ENCODE data around the gene NLK.
A peak's percentile ranks its signal among the peaks of the same experiment; 100 is the strongest.
"Not testable (repeated sequence)": the region's sequence is repeated elsewhere in the genome, so short reads cannot be mapped to it uniquely, and the experiment has no call there.

NLK gene

GRCh38 chr17:28238547-28239270 lies 196.2 kb downstream of the NLK start:
- DNase-seq (ENCODE audit: low spot score); POLR2A ChIA-PET (ENCODE audit: low non-redundant PET); H3K27ac ChIP-seq: not testable (repeated sequence)
- CTCF ChIA-PET = interaction anchor here (2.4 kb wide), 1 partner anchor 13 kb away, joined by 8 read pairs; no protein-coding TSS in a partner anchor
- peak; percentile 36 for TF ChIP-seq CTCF (conservative IDR thresholded peaks at IDR 0.05; ENCODE audit: low read depth)

GRCh38 chr17:28239271-28239624 lies 196.8 kb downstream of the NLK start:
- no peak for DNase-seq (ENCODE audit: low spot score)
- TF ChIP-seq CTCF (conservative IDR thresholded peaks at IDR 0.05; ENCODE audit: low read depth) = no peak
- POLR2A ChIA-PET (ENCODE audit: low non-redundant PET) = no interaction called here
- CTCF ChIA-PET = interaction anchor here (2.4 kb wide), 1 partner anchor 12 kb away, joined by 8 read pairs; no protein-coding TSS in a partner anchor
- no peak overlapping the region for H3K27ac ChIP-seq

- ChIA-PET POLR2A (ENCODE audit: low non-redundant PET) (no interaction called here), CTCF (interaction anchor here (1.2 to 2.4 kb wide), 2 partner anchors 10 to 11 kb away, joined by 6 to 8 read pairs; no protein-coding TSS in a partner anchor)
- TF ChIP-seq CTCF (conservative IDR thresholded peaks at IDR 0.05; ENCODE audit: low read depth) = no peak
- no peak for DNase-seq (ENCODE audit: low spot score)
- no peak overlapping the region for H3K27ac ChIP-seq
Measured at GRCh38 chr17:28240688-28241340, 198.3 kb downstream of the NLK start.

- ChIA-PET CTCF (interaction anchor here (0.7 kb wide), 1 partner anchor 177 kb away, joined by 3 read pairs; no protein-coding TSS in a partner anchor), POLR2A (ENCODE audit: low non-redundant PET) (no interaction called here)
- DNase-seq (ENCODE audit: low spot score) = no peak
- TF ChIP-seq CTCF (conservative IDR thresholded peaks at IDR 0.05; ENCODE audit: low read depth) = no peak
- no peak overlapping the region for H3K27ac ChIP-seq
Measured at GRCh38 chr17:28242791-28243190, 200.3 kb downstream of the NLK start.

- H3K27ac ChIP-seq; CTCF ChIA-PET; POLR2A ChIA-PET (ENCODE audit: low non-redundant PET); DNase-seq (ENCODE audit: low spot score): not testable (repeated sequence)
Measured at GRCh38 chr17:28243268-28243667, 200.8 kb downstream of the NLK start.

- CTCF ChIA-PET = no interaction called here
- H3K27ac ChIP-seq = no peak overlapping the region
- no peak for DNase-seq (ENCODE audit: low spot score)
- no peak for TF ChIP-seq CTCF (conservative IDR thresholded peaks at IDR 0.05; ENCODE audit: low read depth)
- POLR2A ChIA-PET (ENCODE audit: low non-redundant PET) = no interaction called here
Measured at GRCh38 chr17:28244446-28244845, 202.0 kb downstream of the NLK start.
